NCI-H187 (cell line): ENCODE measurements around the gene MAP4.

Experiments
- DNase-seq, 2 experiments: peaks; one replicate each; lab custom pipeline; 2025; lab: John Stamatoyannopoulos, UW

MAP4 gene

DNA sequence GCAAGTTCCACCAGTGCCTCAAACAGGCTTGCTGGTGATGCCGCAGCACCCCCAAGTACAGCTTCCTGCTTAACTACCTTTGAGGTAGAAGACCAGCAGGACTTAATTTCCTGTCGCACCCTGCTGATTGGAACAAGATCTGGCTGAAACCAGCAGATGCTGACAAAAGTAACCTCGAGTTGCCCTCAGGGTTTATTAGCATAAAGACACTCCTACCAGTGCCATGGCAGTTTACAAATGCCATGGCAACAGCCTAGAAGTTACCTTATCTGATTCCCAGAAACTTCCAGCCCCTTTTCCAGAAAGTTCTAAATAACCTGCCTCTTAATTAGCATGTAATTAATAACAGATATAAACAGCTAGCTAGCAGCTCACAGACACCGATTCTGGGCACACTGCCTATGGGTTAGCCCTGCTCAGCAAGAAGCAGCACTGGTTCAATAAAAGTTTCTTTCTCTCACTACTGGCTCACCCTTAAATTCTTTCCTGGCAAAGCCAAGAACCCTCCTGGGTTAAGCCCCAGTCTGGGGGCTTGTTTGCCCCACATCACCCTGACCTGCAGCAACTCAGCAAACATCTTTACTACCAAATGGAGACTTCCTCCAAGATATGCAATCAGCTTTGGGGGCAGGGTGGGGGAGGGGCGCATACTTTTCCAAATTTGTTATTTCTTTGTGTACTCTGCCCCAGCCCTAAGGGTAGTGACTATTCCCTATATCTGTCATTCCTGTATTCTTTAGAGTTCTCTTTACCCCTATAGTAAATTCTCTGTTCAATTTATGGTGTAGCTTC is 54.2 kb downstream of the MAP4 start:
- DNase-seq = no peak

DNA sequence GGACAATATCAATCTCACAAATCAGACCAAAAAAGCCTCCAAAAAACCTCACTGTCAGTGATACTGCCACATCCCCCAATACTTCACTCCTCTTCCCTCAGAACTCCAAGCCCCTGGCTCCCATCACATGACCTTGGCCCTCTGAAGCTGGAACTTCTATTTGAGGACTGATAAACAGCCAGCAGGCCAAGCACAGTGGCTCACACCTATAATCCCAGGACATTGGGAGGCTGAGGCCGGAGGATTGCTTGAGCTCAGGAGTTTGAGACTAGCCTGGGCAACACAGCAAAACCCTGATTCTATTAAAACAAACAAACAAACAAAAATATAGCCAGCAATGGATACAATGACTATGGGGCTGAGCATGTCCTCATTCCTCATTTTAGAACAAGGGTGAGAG is 55.2 kb downstream of the MAP4 start:
- no peak for DNase-seq

DNA sequence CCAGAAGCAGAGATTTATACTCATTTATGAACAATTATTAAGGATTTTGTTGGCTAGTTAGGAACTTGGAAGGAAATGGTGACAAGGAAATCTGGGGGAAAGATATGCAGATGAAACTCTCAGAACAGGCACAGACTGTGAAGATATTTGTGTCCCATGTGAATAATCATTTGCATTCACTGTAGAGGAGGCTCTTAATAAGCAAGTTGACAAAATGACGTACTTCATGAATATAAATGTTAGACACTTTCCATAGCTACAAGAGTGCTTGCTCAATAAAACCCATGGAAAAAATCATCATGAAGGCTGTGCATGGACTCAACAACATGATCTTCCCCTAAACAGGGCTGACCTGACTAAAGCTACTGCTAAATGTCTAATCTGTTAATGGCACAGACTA is 59.7 kb downstream of the MAP4 start:
- DNase-seq = no peak

DNA sequence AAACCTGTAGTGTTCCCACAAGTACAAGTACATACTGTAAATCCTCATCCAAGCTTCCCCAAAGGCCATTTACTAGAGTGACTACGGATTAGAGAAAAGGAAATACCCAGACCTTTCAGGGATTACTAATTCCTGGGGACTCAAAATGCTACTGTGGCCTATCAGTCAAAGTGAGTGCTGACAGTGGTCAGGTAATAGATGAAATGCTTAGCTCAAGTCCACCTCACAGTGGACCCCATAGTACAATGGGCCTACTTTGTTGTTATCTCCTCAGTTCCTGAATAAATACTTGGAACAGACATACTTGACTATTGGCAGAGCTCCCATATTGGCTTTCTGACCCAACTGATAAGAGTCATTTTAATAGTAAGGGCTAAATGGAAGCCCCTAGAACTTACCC is 61.6 kb downstream of the MAP4 start:
- no peak for DNase-seq

DNA sequence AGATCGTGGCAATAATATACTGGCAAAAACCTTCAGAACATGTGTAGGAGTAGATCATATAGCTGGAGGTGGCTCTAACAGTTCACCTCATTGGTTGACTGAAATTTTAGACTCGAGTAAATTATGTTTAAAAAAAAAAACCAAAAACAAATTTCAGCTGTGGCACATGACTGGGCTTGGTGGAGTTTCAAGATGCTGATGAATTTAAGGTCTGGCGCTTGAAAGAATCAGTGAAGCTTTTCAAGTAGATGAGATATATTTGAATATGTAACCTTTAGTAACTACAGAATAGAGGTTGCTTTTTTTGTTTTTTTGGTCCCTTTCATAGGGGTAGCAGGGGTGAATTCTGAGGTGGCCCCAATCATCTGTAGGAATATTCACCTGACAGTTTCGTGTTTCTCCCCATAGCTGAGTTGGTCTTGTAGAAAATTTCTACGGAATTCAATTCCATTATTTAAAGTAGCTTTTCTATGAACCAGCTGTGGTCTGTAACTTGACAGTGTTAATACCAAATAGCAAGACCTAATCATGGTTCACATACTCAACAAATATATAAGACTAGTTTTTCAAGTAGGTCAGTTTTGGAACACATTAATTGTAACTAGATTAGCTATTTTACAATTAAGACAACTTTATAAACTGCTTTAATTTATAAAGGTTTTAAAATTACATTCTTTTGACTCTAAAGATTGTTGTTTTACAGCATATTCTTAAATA is 65.6 kb downstream of the MAP4 start:
- DNase-seq = no peak

DNA sequence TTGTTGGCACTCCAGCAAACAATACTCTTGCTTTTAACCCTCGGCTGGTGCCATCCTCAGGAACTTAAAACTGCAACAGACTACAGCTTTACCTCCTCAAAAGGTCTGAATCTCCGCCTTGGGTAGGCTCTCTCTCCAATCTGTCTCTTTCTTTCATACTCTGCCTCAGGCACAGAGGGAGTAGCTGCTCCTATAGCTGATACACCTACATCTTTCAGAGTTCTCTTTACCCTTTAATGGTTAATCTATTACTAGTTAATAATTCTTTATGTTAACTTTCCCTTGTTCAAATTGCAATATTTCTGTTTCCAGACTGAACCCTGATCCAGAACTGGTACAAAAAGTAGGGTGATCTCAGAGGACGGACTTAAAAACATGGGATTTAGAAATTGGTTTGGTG is 66.2 kb downstream of the MAP4 start:
- DNase-seq = no peak

DNA sequence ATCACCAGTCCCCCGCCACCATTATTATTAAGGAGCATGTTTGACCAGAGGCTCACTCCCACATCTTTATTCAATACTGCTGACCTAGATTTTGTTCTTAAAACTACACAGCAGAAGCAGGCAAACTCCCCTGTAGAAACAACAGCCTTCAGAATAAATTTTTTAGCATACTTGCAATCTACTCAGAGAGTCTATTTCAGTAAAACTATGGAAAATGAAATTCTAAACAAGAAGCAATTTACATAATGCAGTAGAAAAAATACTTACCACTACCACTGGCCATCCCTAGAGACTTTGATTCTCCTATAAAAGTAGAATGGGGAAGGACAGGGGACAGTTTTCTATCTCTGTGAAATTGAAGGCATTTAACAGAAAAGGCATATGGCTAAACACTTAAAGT is 76.0 kb downstream of the MAP4 start:
- DNase-seq = no peak

DNA sequence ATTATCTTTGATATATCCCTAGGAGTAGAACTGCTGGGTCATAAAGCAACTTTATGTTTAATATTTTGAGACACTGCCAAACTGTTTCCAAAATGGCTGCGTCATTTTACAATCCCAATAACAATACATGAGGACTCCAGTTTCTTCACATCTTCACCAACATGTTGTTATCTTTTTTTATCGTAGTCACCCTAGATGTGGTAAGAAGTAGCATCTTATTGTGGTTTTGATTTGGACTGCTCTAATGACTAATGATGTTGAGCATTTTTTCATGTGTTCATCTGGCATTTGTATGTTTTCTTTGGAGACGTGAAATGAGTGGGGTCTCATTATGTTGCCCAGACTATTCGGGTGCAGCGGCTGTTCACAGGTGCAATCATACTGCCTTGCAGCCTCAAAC is 83.8 kb downstream of the MAP4 start:
- no peak for DNase-seq

DNA sequence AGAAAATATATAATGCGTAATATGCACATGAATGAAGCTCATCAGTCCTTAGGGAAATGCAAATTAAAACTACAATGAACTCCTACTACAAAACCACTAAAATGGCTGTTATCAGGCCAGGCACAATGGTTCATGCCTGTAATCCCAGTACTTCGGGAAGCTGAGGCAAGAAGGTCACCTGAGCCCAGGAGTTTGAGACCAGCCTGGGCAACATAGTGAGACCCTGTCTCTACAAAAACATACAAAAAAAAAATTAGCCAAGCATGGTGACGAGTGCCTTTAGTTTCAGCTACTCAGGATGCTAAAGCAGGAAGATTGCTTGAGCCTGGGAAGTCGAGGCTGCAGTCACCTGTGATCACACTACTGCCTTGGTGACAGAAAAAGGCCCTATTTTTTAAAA is 85.2 kb downstream of the MAP4 start:
- no peak for DNase-seq

DNA sequence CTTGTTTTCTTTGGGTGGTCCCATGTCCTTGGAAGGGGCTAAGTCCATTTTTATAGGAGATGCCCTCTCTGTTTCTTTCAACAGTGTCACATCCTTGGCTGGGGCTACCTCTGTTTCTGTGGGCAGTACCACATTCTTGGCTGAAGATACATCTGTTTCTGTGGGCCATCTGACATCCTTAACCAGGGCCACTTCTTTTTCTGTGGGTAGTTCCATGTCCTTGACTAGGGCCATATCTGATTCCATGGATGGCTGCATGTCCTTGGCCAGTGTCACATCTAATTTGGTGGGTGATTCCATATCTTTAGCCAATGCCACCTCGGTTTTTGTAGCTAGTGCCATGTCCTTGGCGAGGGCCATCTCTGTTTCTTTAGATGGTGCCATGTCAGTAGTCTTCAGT is 99.5 kb downstream of the MAP4 start:
- DNase-seq = no peak

DNA sequence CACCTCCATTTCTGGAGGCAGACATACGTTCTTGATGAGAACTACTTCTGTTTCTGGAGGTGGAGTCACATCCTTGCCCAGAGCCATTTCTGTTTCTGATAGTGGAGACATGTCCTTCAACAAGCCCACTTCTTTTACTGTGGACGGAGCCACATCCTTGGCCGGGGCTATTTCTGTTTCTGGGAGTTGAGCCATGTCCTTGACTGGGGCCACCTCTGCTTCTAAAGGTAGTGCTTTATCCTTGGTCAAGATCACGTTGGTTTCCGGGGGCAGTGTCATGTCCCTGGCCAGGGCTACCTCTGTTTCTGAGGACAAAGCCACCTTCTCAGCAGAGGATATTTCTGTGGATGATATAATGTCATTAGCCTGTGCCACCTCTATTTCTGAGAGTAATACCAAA is 100.0 kb downstream of the MAP4 start:
- DNase-seq = no peak

DNA sequence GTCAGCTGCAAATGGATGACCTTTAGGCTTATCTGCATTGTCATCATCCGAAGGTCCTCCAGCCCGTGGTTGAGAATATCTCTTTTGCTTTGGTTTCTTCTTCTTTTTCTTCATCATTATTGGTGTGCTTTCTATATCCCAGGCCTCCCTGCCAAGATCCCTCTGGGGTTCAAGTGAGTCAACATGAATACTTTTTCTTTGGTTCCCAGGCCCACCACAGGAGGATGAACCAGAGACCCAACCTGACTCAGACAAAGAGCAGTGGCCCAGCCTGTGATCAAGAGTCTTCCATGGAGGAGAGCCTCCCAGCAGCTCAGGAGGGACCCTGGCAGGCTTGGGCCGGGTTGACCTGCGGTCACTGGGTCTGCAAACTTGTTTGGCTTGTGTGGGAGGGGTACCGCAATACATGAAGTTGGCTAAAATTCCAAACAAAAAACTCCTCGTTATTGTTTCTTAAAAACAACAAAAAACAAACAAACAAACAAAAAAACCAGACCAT is 104.2 kb downstream of the MAP4 start:
- no peak for DNase-seq

DNA sequence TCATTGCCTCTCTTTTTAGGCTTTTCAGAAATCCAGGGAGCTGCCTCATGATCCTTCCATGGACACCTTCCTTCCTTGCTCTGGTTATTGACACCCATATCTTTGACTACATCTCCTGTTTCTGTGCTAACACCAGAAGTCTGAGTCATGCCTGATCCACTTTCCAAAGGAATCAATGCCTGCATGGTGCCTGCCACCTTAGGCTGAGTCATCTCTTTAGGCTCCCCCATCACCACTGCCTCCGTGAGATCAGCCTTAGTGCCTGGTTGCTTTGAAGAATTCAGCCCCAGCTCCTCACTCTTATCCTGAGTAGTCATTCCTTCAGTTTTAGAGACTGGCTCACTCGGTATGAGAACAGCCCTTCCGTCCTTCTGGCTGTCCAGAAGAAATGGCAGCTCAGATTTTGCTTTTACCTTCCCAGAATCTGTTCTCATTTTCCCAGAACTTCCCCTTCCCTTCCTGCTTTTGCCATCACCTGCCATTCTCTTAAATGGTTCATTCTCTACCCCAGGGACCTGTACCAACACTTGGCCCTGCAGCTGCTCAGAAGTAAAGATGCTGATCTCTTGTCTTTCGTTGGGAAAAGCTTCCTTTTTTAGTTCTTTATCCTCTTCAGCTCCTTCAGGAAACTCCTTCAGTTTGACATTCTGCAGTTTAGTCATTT is 105.3 kb downstream of the MAP4 start:
- no peak for DNase-seq

DNA sequence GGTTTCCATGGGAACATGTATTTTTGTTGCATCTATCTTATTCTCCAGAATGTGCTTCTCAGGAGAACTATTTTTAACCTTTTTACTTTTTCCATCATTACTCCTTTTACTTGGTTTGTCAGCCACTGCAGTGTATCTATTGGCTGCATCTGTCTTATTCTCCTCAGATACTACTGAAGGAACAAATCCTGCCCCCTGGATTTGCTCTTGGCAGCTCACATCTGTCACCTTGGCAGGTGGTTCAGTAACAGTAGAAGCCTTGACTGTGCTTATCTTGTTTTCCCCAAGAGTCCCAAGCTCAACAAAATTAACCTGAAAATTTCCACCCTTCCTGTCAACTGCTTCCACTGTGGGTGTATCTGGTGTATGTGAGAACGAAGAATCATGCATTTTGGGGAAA is 106.0 kb downstream of the MAP4 start:
- DNase-seq = no peak

DNA sequence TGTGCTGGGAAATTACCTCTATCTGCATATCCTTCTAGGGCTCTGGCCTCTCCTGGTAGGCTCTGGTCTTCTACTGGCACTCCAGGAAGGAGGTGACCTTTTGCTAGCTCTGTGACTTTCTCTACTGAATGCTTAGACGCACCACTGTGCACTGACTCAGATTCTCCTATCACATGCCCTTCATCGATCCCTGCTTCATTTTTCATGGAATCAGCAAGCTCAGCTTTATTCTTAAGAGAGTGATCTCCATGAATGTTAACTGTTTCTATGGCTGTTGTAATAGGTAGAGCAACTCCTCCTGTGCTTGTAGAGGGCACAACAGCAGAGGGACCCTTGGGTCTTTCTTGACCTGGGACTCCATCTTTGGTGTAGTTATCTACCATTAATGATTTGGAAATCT is 106.6 kb downstream of the MAP4 start:
- DNase-seq = no peak

DNA sequence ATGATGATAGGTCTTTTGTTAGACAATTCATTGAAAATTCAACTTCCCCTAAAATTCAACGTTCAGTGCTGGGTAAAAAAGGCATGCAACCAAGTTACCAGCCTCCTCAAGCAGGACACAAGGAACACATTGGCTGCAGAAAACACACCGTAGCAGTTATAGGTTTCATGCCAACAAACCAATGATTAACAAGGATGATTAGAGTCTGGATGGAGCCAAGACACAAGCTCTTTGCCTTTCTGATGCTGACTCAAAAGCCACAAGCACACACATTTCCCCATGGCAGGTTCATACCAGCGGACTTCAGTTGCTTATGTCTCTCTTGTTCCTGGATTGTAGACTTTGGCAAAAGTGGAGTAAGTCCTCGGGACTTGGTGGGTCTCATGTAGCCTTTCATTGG is 107.5 kb downstream of the MAP4 start:
- DNase-seq = no peak

DNA sequence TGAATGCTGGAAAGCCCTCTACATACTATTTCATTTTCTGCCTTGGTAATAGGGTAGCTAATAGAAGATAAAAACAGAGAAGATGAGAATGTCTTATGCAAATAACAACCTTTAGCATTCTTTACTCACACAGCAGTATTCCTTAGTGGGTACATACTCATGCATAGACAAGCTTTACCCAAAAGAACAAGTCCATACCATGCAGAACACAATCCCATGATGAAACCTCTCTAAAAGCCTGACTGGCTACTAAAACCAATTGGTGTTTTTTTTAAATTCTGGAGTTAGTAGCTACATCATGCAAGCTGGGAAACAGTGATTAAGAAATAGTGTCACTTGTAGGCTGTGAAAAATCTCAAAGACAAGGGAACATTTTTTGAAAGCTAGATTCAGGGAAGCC is 108.4 kb downstream of the MAP4 start:
- DNase-seq = no peak

DNA sequence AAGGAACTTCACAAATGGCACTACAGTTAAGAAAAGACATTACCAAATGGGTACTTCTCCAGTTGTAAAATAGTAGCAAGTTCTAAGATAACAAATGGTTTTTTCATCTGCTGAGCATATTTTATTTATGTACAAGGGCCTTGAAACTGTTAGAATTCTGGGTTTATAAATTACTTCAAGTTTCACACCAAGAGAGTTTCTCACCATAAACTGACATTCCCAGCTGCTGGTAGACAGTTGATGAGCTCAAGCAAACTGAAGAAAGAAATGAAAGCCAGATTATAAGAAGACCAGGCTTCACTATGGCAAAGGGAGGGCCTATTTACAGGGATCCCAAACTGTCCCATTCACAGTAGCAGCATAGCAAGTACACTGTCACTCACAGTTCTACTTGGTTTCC is 113.5 kb downstream of the MAP4 start:
- DNase-seq = no peak

DNA sequence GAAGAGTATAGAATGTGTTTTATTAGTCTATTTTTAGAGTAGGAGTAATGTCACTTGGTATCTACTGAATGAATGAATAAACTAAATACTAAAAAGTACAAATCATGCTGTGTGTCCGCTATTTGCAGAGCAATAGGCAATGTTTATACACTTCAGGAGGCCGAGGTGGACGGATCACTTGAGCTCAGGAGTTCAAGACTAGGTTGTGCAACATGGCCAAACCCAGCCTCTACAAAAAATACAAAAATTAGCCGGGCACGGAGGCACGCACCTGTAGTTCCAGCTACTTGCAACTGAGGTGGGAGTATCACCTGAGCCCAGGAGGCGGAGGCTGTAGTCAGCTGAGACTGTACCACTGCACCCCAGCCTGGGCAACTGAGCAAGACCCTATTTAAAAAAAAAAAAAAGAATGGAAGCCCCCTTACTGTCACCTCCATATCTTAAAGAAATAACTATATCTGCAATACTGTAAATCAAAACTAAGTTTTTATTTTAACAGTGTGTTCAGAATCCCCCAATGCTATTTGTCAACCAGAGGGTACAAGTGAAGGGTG is 114.9 kb downstream of the MAP4 start:
- no peak for DNase-seq

DNA sequence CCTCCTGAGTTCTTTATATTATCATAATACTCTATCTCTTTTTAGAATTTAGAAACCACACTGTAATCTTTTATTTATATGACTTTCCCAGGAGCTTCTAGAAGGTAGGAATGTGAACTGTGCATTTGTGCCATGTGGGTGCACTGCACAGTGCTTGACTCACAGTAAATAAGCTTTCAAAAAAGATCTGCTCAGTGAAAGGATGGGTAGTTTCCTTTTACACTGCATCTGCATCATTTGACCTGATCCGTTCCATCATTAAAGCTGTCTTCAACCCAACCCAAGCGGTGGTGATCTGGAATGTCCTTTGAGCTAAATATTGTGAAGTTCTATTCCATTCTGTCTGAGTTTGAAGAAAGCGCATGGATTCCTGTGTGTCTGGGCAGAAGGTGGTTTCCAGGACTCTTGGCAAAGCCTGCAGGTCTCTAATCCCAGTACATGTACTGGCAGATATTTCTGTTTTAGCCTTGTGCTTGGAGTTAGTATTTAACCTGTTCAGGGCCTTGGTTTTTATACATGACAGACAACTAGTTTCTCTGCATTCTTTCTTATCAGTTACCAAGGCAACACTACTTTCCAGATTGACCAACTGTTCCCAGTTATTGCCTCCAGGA is 116.6 kb downstream of the MAP4 start:
- DNase-seq = no peak

DNA sequence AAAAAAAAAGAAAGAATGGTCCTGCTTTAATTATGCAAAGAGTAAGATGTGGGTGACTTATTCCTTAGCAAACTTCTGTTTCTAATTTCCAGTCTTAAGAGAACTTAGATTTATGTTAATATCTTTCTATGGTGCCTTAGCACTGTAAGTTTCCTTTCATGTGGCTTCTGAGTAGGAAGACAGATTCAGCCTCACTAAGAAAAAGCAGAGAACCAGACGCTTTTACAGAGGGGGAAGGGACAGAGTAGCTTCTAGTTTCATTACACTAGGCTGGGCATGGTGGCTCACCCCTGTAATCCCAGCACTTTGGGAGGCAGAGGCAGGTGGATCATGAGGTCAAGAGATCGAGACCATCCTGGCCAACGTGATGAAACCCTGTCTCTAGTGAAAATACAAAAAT is 118.3 kb downstream of the MAP4 start:
- no peak for DNase-seq

DNA sequence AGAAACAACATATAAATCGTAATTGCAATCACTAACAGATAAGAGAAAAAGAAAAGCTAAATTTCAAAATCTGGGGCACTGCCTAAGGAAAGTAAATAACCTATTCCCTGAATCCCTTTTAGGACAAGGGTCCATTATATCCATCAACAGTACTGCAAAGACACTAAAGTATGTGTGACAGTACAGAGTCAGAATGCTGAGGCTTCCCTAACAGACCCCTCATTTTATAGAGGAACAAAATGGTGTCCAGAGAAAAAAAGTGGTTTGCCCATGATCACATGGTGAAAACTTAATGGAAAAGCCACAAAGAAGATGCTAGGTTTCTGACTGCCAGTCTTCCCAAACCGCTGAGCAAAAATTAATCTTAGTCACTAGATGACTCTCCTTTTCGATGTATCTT is 119.5 kb downstream of the MAP4 start:
- no peak for DNase-seq
